ENCODE measurements around the gene SH2D3C.
"Not testable (repeated sequence)": the region's sequence is repeated elsewhere in the genome, so short reads cannot be mapped to it uniquely, and the experiment has no call there.

Gene SH2D3C

GRCh38 chr9:127763918-127764384 is 14.5 kb downstream of the SH2D3C start:
- peak in 1 of 2 donors; percentile 47 for DNase-seq

DNA sequence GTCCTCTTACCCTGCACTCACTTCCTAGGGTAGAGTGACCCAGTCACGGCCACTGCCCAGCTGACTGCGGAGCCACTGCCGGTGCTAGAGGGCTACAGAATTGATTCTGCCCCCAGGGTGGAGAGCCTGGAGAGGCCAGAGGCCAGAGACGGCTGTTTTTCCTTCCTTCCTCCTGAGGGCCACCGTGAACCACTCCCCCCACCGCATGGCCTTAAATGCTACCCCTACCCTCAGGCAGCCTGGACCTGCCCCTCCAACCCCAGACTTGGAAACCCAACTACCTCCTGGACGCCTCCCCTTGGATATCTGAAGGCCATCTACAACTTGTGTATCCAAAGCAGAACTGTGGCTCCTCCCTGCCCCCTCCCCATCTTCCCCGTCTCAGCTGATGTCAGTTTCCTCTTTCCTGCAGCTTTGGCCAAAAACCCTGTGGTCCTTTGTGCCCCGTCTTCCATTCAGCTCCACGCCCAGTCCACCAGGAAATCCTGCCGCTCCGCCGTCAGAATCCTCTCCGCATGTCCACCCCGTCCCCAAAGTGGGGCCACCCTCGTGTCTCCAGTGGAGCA is 16.3 kb downstream of the SH2D3C start:
- DNase-seq = peak in 1 of 2 donors; percentile 29

- DNase-seq = no peak
These were observed 16.9 kb downstream of the SH2D3C start for GRCh38 chr9:127761491-127761956.

- no peak for DNase-seq
These were observed 17.4 kb downstream of the SH2D3C start for GRCh38 chr9:127761061-127761460.

DNA sequence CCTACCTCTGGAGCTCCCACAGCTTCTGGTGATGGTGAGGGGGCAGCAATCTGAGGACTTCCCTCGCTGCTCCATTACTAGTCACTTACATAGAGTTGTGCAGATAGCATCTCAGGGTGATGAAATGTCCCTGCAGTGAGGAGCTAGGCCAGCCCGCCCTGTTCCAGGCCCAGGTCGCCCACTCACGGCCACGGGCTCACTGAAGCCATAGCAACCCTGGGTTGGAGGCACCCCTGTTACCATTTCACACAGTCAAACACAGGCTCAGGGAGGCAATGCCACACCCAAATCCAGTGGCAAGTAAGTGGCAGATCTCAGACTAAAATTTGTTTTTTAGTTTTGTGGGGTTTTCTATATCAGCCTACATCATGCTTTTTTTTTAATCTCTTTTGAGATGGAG is 19.6 kb downstream of the SH2D3C start:
- DNase-seq = no peak

DNA sequence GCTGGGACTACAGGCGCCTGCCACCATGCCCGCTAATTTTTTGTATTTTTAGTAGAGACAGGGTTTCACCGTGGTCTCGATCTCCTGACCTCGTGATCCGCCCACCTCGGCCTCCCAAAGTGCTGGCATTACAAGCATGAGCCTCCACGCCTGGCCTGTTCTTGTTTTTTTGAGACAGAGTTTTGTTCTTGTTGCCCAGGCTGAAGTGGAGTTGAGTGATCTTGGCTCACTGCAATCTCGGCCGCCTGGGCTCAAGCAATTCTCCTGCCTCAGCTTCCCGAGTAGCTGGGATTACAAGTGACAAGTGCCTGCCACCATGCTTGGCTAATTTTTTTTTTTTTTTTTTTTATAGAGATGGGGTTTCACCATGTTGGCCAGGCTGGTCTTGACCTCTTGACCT is 21.7 kb downstream of the SH2D3C start:
- not testable (repeated sequence) for DNase-seq

GRCh38 chr9:127756233-127756632 is 22.2 kb downstream of the SH2D3C start:
- no peak for DNase-seq

DNA sequence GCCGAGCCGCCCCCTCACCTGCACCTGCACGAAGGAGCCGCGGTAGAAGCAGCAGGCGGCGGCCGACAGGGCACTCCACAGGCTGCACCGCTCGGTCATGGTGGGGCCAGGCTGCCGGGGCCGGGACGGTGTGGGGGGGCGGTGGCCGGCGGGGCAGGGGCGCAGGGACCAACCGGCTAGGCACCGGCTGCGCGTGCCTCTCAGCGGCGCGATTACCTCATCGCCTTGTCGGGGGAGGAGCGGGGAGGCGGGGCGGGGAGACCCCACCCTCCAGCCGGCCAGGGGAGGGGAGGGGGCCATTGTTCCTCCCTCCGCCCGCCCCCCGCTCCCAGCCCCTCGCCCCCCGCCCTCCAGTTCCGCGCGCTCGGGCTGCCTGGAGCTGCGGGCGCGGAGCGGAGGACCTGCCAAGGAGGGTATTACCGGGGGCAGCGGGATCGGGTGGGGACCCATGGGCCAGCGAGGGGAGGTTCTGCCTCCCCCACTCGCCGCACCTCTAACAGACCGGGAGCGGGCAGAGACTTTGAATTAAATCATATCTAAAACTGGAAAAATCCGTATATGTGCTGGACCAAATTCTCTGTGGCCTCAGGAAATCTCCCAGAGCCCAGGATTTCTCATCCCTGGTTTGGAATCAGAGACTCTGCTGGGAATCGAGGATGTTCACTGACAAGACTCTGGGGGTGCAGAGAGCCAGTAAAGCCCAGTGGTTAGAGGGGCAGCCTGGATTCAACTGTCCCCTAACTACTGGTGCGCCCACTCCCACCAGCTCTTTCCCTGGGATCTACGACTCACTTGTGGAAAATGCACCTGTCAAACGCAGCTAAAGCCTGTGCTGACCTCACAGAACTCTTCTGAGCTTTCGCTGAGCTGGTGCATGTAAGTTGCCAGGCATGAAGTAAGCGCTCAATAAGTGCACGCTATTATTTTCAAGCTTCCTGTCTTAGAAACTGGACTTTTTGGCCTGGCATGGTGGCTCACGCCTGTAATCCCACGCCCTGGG is 23.1 kb downstream of the SH2D3C start:
- no peak for DNase-seq

DNA sequence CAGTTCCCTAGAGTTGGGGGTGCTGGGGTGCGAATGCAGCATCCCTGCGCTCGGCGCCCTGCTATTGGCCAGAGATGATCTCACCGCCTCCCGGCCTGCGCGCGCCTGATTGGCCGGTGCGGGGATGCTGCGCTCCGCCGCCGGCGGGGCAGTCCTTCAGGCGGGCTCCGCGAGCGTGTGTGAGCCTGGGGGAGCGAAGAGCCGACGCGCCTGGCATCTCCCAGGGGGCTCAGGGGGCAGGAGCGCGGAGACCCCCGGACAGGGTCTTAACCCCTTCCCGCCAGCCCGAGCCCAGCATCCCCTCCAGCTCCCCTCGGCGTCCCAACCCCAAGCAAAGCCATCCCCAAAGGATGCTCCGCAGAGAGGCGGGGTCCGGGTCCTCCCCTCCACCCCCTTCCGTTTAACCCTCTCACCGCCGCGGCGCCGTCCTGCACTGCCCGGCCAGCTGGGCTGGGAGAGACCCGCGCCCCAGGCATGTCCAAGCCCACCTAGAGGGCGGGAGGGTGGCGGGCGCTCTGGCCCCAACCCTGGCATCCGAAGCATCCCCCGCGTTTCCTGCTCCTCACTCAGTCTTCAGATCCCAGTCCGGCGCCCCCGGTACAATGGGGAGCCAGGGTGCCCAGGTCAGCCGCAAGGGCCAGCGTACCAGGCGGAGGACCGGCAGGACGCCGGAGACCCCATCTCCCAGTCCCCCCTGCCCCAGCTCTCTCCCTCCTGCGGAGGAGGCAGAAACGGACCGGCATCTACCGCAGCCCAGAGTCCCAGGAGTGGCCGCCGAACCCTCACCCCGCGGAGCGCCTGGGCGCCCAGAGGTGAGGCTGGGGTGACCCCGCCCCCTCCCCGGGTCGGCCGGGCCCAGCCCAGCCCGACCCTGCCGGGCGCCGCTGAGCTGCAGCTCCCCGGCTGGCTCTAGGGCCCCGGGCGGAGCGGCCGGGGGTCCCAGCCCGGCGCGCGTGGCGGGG is 24.1 kb downstream of the SH2D3C start:
- no peak for DNase-seq

GRCh38 chr9:127753622-127754021 is 24.8 kb downstream of the SH2D3C start:
- DNase-seq = no peak

GRCh38 chr9:127753148-127753547 is 25.3 kb downstream of the SH2D3C start:
- no peak for DNase-seq

DNA sequence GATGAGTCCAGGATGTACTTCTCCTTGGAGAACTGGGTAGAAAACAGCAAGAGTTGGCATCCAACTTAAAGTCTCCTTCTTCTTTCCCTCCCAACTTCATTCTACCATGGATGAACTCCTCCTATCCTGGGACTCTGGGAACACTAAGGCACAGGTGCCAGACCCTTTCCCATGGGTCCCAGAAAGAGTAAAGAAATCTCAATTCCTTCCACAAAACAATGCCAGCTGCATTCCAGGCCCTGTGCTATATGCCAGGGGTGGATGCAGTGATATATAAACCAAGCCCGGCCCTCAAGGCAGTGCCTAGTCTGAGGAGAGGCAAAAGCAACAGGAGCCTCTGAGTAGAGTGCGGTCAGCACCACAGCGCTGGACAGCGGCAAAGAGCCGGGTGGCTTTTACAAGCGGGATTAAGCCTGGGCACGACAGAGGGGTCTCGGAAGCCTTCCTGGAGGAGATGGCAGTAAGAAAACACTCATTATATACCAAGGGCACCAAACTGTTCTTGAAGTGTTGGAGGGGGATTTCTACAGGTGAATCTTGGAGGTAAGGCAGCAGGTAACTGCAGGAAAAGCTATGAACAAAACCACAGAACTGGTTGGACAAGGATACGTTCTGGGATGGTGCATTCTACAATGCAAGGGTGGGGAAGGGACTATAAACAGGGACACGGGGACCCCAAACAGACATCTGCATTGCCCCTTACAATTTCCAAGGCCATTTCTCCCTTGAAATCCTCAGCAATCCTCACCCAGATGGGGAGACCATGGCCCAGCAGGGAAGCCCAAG is 27.0 kb downstream of the SH2D3C start:
- DNase-seq = no peak

- DNase-seq = no peak
These were observed 29.2 kb downstream of the SH2D3C start for GRCh38 chr9:127749090-127749787.

DNA sequence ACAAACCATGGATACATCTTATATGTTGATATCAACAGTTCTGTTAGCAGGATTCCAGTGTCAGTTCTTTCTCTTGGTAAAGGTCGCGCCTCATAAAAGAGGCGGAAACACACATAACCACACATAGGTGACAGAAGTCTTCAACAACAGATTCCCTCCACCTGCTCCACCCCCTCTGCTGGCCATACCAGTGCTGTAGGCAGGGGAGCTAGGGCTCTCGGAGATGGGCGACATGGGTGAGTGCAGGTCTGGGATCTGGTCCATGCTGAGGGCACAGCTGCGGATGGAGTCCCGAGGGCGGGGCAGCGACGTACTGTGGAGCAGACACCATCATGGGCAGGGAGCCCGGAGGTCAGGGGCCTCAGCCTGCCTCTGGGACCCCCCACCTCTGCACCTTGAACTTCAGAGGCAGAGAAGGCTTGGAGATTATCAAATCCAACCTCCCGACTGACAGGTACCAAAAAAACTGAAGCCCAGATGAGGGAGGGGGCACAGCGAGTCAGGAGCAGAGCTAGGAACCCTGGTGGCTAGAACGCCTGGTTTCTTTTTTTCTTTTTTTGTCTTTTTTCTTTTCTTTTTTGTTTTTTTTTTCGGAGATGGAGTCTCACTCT is 31.4 kb downstream of the SH2D3C start:
- peak; percentile 42 to 45 for DNase-seq

DNA sequence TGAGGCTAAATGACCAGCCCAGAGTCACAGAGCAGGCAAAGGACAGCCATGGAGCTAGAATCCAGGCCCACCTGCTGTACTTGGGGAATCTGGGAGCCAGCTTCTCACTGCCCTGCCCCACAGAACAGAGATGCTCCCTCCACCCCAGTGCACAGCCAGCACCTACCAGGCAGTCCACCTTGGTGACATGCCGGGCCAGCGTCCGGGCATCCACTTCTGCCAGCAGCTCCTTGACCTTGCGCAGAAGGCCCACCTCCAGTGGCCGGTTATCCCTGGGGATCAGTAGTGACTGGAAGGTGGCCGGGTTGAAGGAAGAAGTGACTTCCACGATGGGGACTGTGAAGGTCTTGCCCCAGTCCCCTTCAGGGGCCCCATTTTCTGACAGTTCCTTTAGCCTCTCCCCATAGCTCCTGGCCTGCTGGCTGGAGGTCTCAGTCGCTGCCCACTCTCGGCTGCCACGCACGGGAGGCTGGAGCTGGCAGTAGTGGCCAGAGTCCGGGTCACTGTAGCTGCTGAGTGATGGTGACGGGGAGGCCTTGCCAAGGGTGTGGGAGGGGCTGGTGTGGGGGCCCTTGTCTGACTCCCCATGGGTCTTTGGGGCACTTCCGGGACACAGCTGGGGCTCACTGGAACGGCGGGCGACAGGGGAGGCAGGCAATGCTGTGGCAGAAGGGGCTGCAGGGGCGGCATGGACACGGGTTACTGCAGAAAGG is 33.9 kb downstream of the SH2D3C start:
- no peak for DNase-seq

- no peak for DNase-seq
These were observed 35.9 kb downstream of the SH2D3C start for GRCh38 chr9:127742435-127743088.

DNA sequence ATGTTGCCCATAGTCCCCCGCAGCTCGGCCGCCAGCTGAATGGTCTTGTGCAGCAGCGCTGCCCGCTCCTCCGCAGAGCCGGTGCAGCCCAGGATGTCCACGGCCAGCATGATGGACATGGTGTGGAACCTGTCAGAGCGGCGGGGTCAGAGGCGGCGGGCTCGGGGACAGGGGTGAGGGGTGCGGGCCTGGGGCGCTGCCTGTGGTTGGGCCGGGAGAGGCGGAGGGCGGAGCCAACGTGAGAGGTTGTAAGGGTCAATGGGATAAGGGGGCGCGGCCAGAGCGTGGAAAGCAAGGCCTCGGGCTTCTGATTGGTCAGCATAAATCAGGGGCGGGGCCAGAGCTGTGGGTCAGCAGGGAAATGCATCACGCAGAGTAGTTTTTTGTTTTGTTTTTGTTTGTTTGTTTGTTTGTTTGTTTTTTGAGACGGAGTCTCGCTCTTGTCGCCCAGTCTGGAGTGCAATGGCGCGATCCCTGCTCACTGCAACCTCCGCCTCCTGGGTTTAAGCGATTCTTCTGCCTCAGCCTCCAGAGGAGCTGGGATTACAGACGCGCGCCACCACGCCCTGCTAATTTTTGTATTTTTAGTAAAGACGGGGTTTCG is 36.5 kb downstream of the SH2D3C start:
- no peak for DNase-seq

- no peak for DNase-seq
These were observed 38.7 kb downstream of the SH2D3C start for GRCh38 chr9:127739614-127740330.

Data from CD4-positive, alpha-beta T cell treated with Interleukin-4 for 1 hour (primary cell).